Astrocyte (in vitro differentiated cells and primary cell): Measurements from ENCODE around the gene AMDHD1. TPM values are rescaled to one million over a fixed set of nuclear protein-coding genes. Genes with fewer than 3 reads are reported as not detected.
A peak's percentile ranks its signal among the peaks of the same experiment; 100 is the strongest.

Source experiments
- DNase-seq: peaks from one replicate; pipeline ENCODE4 v3.0.0-alpha.2; 2010; ENCODE audit warnings: low read depth
- FAIRE-seq: peaks from 2 replicates; lab custom pipeline; 2011; peaks lifted over from hg19 to GRCh38; lab: Jason Lieb, UNC
- H2AFZ ChIP-seq: 2 replicates; pipeline ENCODE4 v1.6.0; 2012; ENCODE audit warnings: low read depth, low read length, inconsistent platforms
- H3K27ac ChIP-seq: 2 replicates; pipeline ENCODE4 v1.5.1; 2011; ENCODE audit warnings: low read depth, low read length, inconsistent platforms
- H3K27me3 ChIP-seq: 2 replicates; pipeline ENCODE4 v1.6.0; 2011; ENCODE audit warnings: low read length, inconsistent platforms; ENCODE audit not compliant: insufficient read depth
- H3K36me3 ChIP-seq: 2 replicates; pipeline ENCODE4 v1.5.1; 2011; ENCODE audit warnings: low read length, inconsistent platforms; ENCODE audit not compliant: insufficient read depth
- H3K4me1 ChIP-seq: 2 replicates; pipeline ENCODE4 v1.5.1; 2011; ENCODE audit warnings: low read length, inconsistent platforms; ENCODE audit not compliant: insufficient read depth
- H3K4me2 ChIP-seq: 2 replicates; pipeline ENCODE4 v1.6.0; 2012; ENCODE audit warnings: low read length, inconsistent platforms
- H3K4me3 ChIP-seq: 2 replicates; pipeline ENCODE4 v1.5.1; 2011; ENCODE audit warnings: low read depth, mild to moderate bottlenecking, low read length, inconsistent platforms; ENCODE audit not compliant: insufficient read depth
- H3K79me2 ChIP-seq: 2 replicates; pipeline ENCODE4 v1.6.0; 2012; ENCODE audit warnings: mild to moderate bottlenecking, low read length, inconsistent platforms; ENCODE audit not compliant: insufficient read depth
- H3K9ac ChIP-seq: 2 replicates; pipeline ENCODE4 v1.6.0; 2012; ENCODE audit warnings: mild to moderate bottlenecking, low read length, inconsistent platforms
- H3K9me3 ChIP-seq: 2 replicates; pipeline ENCODE4 v1.5.1; 2012; ENCODE audit warnings: low read depth, mild to moderate bottlenecking, low read length, inconsistent platforms; ENCODE audit not compliant: insufficient read depth
- H4K20me1 ChIP-seq: 2 replicates; pipeline ENCODE4 v1.6.0; 2012; ENCODE audit warnings: low read length, inconsistent platforms; ENCODE audit not compliant: insufficient read depth
- H3K27ac Mint-ChIP-seq: one replicate; pipeline ENCODE4 v1.8.0; 2021; ENCODE audit warnings: mild to moderate bottlenecking, mixed read lengths; ENCODE audit not compliant: unreplicated experiment
- H3K27me3 Mint-ChIP-seq: one replicate; pipeline ENCODE4 v1.8.0; 2021; ENCODE audit warnings: low read depth, mixed read lengths; ENCODE audit not compliant: unreplicated experiment
- H3K36me3 Mint-ChIP-seq: one replicate; pipeline ENCODE4 v1.8.0; 2021; ENCODE audit warnings: low read depth, mixed read lengths; ENCODE audit not compliant: unreplicated experiment
- H3K4me1 Mint-ChIP-seq: one replicate; pipeline ENCODE4 v1.8.0; 2021; ENCODE audit warnings: low read depth, mixed read lengths; ENCODE audit not compliant: unreplicated experiment
- H3K4me3 Mint-ChIP-seq: one replicate; pipeline ENCODE4 v1.8.0; 2021; ENCODE audit warnings: mild to moderate bottlenecking, moderate library complexity, mixed read lengths; ENCODE audit not compliant: unreplicated experiment
- H3K9me3 Mint-ChIP-seq: one replicate; pipeline ENCODE4 v1.8.0; 2021; ENCODE audit warnings: mild to moderate bottlenecking, mixed read lengths; ENCODE audit not compliant: unreplicated experiment
- CTCF ChIP-seq: IDR thresholded peaks from 2 replicates; pipeline ENCODE4 v1.5.1; 2011; ENCODE audit warnings: low read depth, mild to moderate bottlenecking, inconsistent platforms, low read length, moderate library complexity; ENCODE audit not compliant: insufficient read depth
- EZH2 ChIP-seq: IDR thresholded peaks from 2 replicates; pipeline ENCODE4 v1.6.1; 2012; ENCODE audit warnings: mild to moderate bottlenecking, low read length, inconsistent platforms; ENCODE audit not compliant: insufficient read depth
- total RNA-seq: library from RNA; stranded (reverse); gene quantifications from 2 replicates; pipeline ENCODE4 v1.2.1, GENCODE V29; 2021

The AMDHD1 gene
- total RNA-seq, 1 donor from 2014 or later: 0.52 TPM

- no peak overlapping the region for H2AFZ ChIP-seq
- TF ChIP-seq EZH2 (no peak), CTCF (peak; percentile 91)
- H4K20me1 ChIP-seq: no peaks in the 10 kb centered on the region
- Mint-ChIP-seq H3K4me1 (no peaks in the 10 kb centered on the region), H3K9me3 (no peaks in the 10 kb centered on the region), H3K27ac (no peak overlapping the region), H3K4me3 (no peak overlapping the region), H3K36me3 (no peaks in the 10 kb centered on the region), H3K27me3 (peaks cover 11% of the 10 kb centered on the region)
- H3K4me3 ChIP-seq: no peak overlapping the region
- H3K79me2 ChIP-seq: no peaks in the 10 kb centered on the region
- H3K36me3 ChIP-seq: no peaks in the 10 kb centered on the region
- H3K4me1 ChIP-seq: no peaks in the 10 kb centered on the region
- DNase-seq (peak; percentile 8), FAIRE-seq (peak; percentile 93)
- no peak overlapping the region for H3K4me2 ChIP-seq
- no peaks in the 10 kb centered on the region for H3K9me3 ChIP-seq
- peaks cover 23% of the 10 kb centered on the region for H3K27me3 ChIP-seq
- no peak overlapping the region for H3K9ac ChIP-seq
- no peak overlapping the region for H3K27ac ChIP-seq
Measured at GRCh38 chr12:95918194-95918993, 24.7 kb upstream of the AMDHD1 start.

DNA sequence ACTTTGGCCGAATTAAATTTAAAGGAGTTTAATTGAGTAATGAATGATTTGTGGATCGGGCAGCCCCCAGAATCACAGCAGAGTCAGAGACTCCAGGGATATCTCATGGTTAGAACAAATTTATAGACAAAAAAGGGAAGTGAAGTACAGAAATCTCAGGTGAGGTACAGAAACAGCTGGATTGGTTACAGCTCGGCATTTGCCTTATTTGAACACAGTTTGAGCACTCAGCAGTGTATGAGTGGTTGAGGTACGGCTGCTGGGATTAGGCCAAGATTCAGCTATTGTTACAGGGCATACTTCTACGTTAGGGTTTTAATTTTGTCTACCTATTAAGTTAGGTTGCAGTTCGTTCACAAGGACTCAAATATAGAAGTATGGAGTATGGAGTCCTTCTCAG, 24.0 kb upstream of the AMDHD1 start:
- no peak for DNase-seq
- Mint-ChIP-seq H3K36me3 (no peaks in the 10 kb centered on the region), H3K27me3 (peaks cover 11% of the 10 kb centered on the region), H3K9me3 (no peaks in the 10 kb centered on the region), H3K4me1 (no peaks in the 10 kb centered on the region), H3K4me3 (no peak overlapping the region), H3K27ac (no peak overlapping the region)
- no peaks in the 10 kb centered on the region for H3K4me1 ChIP-seq
- H4K20me1 ChIP-seq: no peaks in the 10 kb centered on the region
- TF ChIP-seq EZH2 (no peak), CTCF (no peak)
- peaks cover 23% of the 10 kb centered on the region for H3K27me3 ChIP-seq
- no peak overlapping the region for H3K27ac ChIP-seq
- no peak overlapping the region for H3K9ac ChIP-seq
- no peak overlapping the region for H3K4me3 ChIP-seq
- H3K36me3 ChIP-seq: no peaks in the 10 kb centered on the region
- H3K79me2 ChIP-seq: no peaks in the 10 kb centered on the region
- H3K4me2 ChIP-seq: no peak overlapping the region
- H3K9me3 ChIP-seq: no peaks in the 10 kb centered on the region
- FAIRE-seq: no peak
- no peak overlapping the region for H2AFZ ChIP-seq

DNA sequence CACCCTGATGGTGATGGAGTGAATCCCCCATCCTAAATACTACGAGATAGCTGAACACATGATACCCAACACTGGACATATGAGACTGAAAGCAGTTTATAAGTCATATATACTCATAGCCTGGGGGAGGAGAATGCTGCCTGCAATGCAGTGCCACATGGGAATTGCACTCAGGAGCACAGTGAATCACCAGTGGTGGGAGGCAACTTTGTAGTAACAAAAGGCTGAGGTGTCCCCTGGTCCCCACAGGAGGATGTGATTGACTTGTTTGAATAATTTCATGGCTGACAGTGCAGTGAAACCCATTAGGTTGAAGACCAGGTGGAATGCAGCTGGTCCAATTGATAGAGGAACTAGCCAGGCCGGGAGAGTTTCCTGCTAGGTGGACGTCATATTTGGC, 20.9 kb upstream of the AMDHD1 start:
- Histone ChIP-seq H3K4me2 (no peak overlapping the region), H3K27me3 (peaks cover 7% of the 10 kb centered on the region), H4K20me1 (no peaks in the 10 kb centered on the region), H3K27ac (no peak overlapping the region), H3K4me3 (no peak overlapping the region), H3K36me3 (no peaks in the 10 kb centered on the region), H3K79me2 (no peaks in the 10 kb centered on the region), H3K9me3 (no peaks in the 10 kb centered on the region), H3K9ac (no peak overlapping the region), H3K4me1 (no peaks in the 10 kb centered on the region), H2AFZ (no peak overlapping the region)
- no peak overlapping the region for H3K27ac Mint-ChIP-seq
- H3K4me3 Mint-ChIP-seq: no peak overlapping the region
- no peaks in the 10 kb centered on the region for H3K36me3 Mint-ChIP-seq
- no peaks in the 10 kb centered on the region for H3K4me1 Mint-ChIP-seq
- FAIRE-seq (no peak), DNase-seq (peak; percentile 2)
- H3K27me3 Mint-ChIP-seq: peaks cover 3% of the 10 kb centered on the region
- TF ChIP-seq EZH2 (no peak), CTCF (no peak)
- no peaks in the 10 kb centered on the region for H3K9me3 Mint-ChIP-seq
